RWPE2 (cell line): ENCODE measurements around the gene HDAC3.
A peak's percentile ranks its signal among the peaks of the same experiment; 100 is the strongest.

Experiments
- ATAC-seq: fragments of 200-7000 bp; cut with Tn5 transposase; 3 replicates; pipeline ENCODE4 v1.9.1; 2021; ENCODE audit warnings: low read depth
- DNase-seq: peaks from one replicate; pipeline ENCODE4 v3.0.0-alpha.2; 2020; ENCODE audit warnings: low spot score
- H3K27ac ChIP-seq: fragments of 450-650 bp; 2 replicates; pipeline ENCODE4 v1.5.1; 2017; ENCODE audit warnings: mild to moderate bottlenecking; ENCODE audit not compliant: poor library complexity, severe bottlenecking
- H3K27me3 ChIP-seq: fragments of 250-450 bp; sonication (Bioruptor Pico); 2 replicates; pipeline ENCODE4 v1.5.1; 2021; ENCODE audit warnings: mild to moderate bottlenecking, moderate library complexity; ENCODE audit not compliant: insufficient read depth, poor library complexity, severe bottlenecking
- H3K36me3 ChIP-seq: fragments of 250-450 bp; sonication (Bioruptor Pico); 2 replicates; pipeline ENCODE4 v1.5.1; 2020; ENCODE audit warnings: low read depth, mild to moderate bottlenecking, moderate library complexity
- H3K4me1 ChIP-seq: fragments of 250-450 bp; sonication (Bioruptor Pico); 2 replicates; pipeline ENCODE4 v1.5.1; 2021; ENCODE audit warnings: mild to moderate bottlenecking, moderate library complexity; ENCODE audit not compliant: insufficient read depth, poor library complexity, severe bottlenecking
- H3K4me3 ChIP-seq: fragments of 250-450 bp; sonication (Bioruptor Pico); 2 replicates; pipeline ENCODE4 v1.5.1; 2021; ENCODE audit warnings: mild to moderate bottlenecking, moderate library complexity; ENCODE audit not compliant: severe bottlenecking
- H3K9me3 ChIP-seq: fragments of 250-450 bp; sonication (Bioruptor Pico); 2 replicates; pipeline ENCODE4 v1.5.1; 2021; ENCODE audit warnings: mild to moderate bottlenecking, moderate library complexity; ENCODE audit not compliant: severe bottlenecking
- CTCF ChIP-seq: fragments of 450-650 bp; IDR thresholded peaks from one replicate; pipeline ENCODE4 v1.5.1; 2017; ENCODE audit warnings: mild to moderate bottlenecking, moderate library complexity; ENCODE audit not compliant: poor library complexity, severe bottlenecking

HDAC3 gene

GRCh38 chr5:141668601-141669265 lies 32.1 kb upstream of the HDAC3 start:
- Histone ChIP-seq H3K27me3 (no peaks in the 10 kb centered on the region), H3K27ac (no peak overlapping the region), H3K9me3 (no peaks in the 10 kb centered on the region), H3K36me3 (peaks cover 61% of the 10 kb centered on the region), H3K4me3 (no peak overlapping the region), H3K4me1 (no peaks in the 10 kb centered on the region)
- no peak for TF ChIP-seq CTCF
- ATAC-seq, result no peak
- no peak for DNase-seq

- no peaks in the 10 kb centered on the region for H3K9me3 ChIP-seq
- H3K36me3 ChIP-seq, result peaks cover 72% of the 10 kb centered on the region
- no peaks in the 10 kb centered on the region for H3K27me3 ChIP-seq
- H3K4me1 ChIP-seq, result no peaks in the 10 kb centered on the region
- no peak overlapping the region for H3K4me3 ChIP-seq
- TF ChIP-seq CTCF, result no peak
- H3K27ac ChIP-seq, result no peak overlapping the region
- no peak for DNase-seq
- no peak for ATAC-seq
These were observed 29.6 kb upstream of the HDAC3 start for GRCh38 chr5:141665995-141666940.

GRCh38 chr5:141664733-141665461 lies 28.2 kb upstream of the HDAC3 start:
- DNase-seq (no peak), ATAC-seq (peak; percentile 89)
- no peak overlapping the region for H3K4me3 ChIP-seq
- no peaks in the 10 kb centered on the region for H3K4me1 ChIP-seq
- peak; percentile 98 for TF ChIP-seq CTCF
- H3K27me3 ChIP-seq, result no peaks in the 10 kb centered on the region
- no peaks in the 10 kb centered on the region for H3K9me3 ChIP-seq
- no peak overlapping the region for H3K27ac ChIP-seq
- H3K36me3 ChIP-seq, result peaks cover 61% of the 10 kb centered on the region

GRCh38 chr5:141663506-141663905 lies 26.9 kb upstream of the HDAC3 start:
- Histone ChIP-seq H3K4me3 (no peak overlapping the region), H3K4me1 (no peaks in the 10 kb centered on the region), H3K9me3 (no peaks in the 10 kb centered on the region), H3K27ac (no peak overlapping the region), H3K36me3 (peaks cover 48% of the 10 kb centered on the region), H3K27me3 (no peaks in the 10 kb centered on the region)
- DNase-seq (no peak), ATAC-seq (no peak)
- TF ChIP-seq CTCF, result no peak
